Activated CD4-positive, alpha-beta T cell treated with anti-CD3 and anti-CD28 coated beads for 24 hours (primary cell): ENCODE results near the gene MPV17L.
"Not testable (repeated sequence)": the region's sequence is repeated elsewhere in the genome, so short reads cannot be mapped to it uniquely, and the experiment has no call there.

ENCODE experiments used
- DNase-seq, 2 donors: peaks; one replicate each; pipeline ENCODE4 v3.0.0-alpha.2; 2020; ENCODE audit warnings: low read depth in 2 of 2

Gene MPV17L

GRCh38 chr16:15409476-15409875 lies 13.9 kb downstream of the MPV17L start:
- DNase-seq = not testable (repeated sequence)

GRCh38 chr16:15415511-15415985 lies 20.0 kb downstream of the MPV17L start:
- DNase-seq = no peak

DNA sequence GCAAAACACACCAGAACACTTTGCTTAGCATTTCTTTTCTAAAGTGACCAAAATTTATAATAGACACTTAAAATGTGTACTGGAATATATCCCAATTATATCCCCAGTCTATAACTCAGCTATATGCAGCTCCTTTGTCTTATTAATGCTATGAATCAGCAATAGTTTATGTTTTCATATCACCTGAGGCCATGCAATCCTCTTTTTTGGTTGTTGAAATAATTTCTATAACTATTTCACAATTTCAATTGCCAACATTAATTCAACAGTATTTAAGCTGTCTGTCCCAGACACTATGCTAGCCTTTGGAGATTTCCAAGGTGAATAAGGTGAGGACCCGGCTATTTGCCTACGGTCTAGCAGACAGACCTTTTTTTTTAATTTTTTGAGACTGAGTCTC lies 21.6 kb downstream of the MPV17L start:
- DNase-seq = no peak

DNA sequence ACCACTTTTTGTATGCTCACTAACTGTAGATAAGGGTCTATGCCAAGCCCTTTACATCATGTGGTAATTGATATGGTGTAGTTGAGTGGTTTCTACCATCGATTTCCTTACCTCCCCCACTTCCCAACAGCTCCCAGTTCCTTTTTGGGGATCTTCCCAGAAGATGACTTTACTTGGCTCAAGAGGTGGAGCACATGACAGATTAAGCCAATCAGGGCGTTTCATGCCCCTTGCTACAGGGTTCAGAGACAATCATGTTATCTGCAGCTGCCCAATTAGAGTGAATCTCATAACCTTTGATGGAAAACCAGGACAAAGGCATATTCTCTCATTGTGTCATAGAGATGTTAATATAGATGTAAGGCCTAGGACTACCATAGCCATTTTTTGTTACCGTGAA lies 22.7 kb downstream of the MPV17L start:
- no peak for DNase-seq

GRCh38 chr16:15421696-15422095 lies 26.1 kb downstream of the MPV17L start:
- not testable (repeated sequence) for DNase-seq

DNA sequence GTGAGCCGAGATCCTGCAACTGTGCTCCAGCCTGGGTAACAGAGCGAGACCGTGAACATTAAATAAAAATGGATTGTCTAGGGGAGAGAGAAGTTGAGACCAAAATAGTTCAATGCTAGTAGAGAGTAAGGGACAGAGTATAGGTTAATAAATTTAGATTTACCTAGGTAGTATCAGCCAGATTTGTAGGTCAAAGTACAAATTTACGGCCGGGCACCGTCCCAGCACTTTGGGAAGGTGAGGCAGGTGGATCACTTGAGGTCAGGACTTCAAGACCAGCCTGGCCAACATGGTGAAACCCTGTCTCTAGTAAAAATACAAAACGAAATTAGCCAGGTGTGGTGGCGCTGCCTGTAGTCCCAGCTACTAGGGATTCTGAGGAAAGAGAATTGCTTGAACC lies 26.7 kb downstream of the MPV17L start:
- no peak for DNase-seq

DNA sequence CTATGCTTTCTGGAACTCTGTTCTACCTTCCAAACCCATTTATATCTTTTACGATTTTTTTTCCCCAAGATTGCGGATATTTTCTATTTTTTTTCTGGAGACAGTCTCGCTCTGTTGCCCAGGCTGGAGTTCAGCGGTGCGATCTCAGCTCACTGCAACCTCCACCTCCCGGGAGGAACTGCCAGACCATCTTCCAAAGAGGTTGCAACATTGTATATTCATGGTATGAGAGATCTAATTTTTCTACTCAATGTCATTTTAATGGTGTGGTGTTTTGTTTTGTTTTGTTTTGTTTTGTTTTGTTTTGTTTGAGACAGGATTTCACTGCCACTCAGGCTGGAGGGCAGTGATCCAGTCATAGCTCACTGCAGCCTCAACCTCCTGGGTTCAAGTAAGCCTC lies 30.3 kb downstream of the MPV17L start:
- DNase-seq = no peak

DNA sequence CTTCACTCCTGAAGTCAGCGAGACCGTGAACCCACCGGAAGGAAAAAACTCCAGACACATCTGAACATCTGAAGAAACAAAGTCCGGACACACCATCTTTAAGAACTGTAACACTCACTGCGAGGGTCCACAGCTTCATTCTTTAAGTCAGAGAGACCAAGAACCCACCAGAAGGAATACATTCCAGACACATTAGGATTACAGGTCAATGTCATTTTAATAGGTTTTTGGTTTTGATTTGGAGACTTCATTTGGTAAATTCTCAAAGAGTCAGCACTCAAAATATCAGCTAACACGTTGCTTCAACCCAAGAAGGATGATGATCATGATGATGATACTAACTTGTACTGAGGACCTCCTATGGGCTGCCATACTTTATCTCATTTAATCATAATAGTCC lies 31.2 kb downstream of the MPV17L start:
- no peak for DNase-seq

GRCh38 chr16:15427648-15428239 lies 32.2 kb downstream of the MPV17L start:
- DNase-seq = peak; percentile 35 to 46

GRCh38 chr16:15430884-15431283 lies 35.3 kb downstream of the MPV17L start:
- not testable (repeated sequence) for DNase-seq

DNA sequence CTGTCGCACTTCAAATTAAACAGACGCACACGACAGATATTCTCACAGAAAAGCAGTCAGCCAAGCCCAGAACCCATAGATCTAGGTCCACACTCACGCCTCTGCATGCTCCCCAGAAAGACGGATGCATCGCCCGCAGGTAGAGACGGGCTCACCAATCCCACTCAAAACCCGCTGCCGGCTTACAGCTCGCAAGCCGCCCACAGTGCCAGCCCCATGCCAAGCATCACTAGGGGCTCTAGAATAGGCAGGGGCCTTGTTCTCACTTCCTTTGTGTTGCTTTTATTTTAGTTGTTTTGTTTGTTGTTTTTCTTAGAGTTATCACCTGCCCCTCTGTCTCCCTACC lies 38.5 kb downstream of the MPV17L start:
- no peak for DNase-seq

- DNase-seq = peak; percentile 49 to 61
Observed at GRCh38 chr16:15434425-15435215, 39.1 kb downstream of the MPV17L start, which contains the start of gene BMERB1. BMERB1 (plus strand) TSS chr16:15434588; CDS start chr16:15434654, 66 bp downstream.

DNA sequence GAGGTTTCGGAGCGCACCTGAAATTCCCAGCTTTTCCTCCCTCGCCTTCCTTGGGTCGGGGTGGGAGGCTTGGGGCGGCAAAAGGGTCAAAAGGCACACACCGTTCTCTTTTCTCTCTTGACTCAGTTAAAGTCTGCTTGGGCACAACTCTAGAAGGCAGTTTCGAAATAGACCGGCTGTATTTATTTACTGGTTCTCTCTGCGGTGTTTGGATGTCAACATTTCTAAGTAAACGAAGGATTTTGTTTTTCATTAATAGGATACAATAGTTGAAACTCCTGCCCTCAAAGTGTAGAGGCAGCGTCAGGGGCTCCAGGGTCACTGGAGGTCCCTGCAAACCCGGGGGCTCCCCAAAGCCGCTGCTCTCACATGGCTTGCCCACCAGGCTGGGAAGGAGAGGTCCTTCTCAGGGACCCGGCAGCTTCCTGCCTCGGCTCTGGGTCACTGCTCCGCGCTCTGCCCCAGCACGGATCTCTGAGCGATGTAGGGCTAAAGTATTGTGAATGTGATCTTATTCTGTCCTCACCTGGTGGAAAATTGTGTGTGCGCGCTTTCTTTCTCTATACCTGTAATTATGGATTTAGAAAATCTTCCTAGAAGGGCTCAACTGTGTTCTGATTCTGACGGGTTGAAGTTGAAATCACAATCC lies 39.8 kb downstream of the MPV17L start:
- DNase-seq = no peak

DNA sequence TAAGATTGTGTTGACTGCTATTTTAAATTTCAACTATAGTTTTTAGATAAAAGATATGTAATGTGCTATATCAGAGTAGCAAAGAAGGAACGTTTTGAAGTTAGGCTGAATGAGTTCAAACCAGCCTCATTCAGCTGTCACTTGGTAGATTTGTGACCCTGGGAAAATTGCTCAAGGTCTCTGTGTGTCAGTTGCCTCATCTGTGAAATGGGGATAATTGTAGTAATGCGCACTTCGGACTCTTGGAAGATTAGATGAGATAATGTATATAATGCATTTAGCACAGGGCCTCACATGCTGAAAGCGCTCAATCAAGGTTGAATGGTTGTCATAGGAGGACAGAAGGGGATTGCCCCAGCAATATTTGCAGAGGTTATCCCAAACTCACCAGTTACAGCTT lies 43.5 kb downstream of the MPV17L start:
- no peak for DNase-seq

DNA sequence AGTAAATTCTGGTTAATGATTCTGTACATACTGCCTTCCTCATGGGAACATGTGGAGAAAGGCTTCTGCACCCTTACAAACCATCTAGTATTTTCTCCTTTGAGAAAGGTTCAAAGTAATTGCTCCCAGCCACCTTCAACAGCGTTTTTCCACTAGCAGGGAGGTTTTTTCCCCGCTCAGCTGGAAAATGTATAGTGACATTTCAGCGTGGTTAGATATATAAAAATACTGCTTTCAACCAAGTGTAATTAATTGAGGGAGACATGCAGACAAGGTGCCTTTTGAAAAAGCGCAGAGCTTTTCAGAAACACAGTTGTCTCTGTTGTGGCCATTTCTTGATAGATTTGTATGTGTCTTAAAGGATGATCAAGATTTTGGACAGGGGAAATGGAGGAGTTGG lies 44.0 kb downstream of the MPV17L start:
- DNase-seq = no peak

- no peak for DNase-seq
Observed at GRCh38 chr16:15440852-15441251, 45.3 kb downstream of the MPV17L start.

- not testable (repeated sequence) for DNase-seq
Observed at GRCh38 chr16:15442140-15442539, 46.6 kb downstream of the MPV17L start.

DNA sequence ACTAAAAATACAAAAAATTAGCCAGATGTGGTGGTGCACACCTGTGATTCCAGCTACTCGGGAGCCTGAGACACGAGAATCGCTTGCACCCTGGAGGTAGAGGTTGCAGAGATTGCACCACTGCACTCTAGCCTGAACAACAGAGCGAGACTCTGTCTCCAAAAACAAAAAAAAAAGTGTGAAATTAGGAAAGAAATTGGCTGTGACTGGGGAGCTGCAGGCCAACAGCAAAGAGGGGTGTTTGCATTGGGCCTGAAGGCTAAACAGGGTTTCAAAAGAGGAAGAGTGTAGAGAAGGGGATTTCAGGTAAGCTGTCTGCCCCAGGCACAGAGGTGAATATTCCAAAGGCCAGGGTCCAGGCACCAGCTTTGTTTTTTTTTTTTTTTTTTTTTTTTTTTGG lies 48.2 kb downstream of the MPV17L start:
- no peak for DNase-seq

GRCh38 chr16:15444264-15444663 lies 48.7 kb downstream of the MPV17L start:
- no peak for DNase-seq

DNA sequence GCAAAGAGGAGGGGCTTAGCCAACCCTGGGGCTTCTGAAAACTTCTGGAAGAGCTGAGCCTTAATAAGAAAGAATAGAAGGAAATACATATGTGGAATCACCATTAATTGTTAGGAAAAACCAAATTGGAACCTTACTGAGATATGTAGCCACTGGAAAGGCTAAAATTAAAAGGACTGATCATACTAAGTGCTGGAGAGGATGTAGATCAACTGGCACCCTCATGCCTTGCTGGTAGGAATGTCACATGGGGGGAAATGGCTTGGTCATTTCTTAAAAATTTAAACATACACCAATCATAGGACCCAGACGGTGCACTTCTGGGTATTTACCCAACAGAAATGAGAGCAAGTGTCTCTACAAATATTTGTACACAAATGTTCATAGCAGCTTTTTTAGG lies 49.9 kb downstream of the MPV17L start:
- DNase-seq = no peak

GRCh38 chr16:15446901-15447300 lies 51.3 kb downstream of the MPV17L start:
- no peak for DNase-seq

DNA sequence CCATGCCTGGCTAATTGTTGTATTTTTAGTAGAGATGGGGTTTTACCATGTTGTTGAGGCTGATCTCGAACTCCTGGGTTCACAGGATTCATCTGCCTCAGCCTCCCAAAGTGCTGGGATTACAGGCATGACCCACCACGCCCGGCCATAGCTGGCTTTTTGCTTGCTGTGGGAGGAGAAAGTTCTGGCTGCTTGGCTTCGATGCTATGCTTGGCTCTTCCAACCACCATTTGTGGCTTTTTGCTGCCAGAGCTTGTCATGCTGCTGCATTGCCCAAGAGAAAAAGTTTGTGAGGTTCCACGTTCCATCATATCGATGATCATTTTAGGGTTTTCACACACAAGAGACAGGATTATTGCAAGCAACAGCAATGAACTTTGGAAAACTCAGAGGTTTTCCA lies 55.1 kb downstream of the MPV17L start:
- no peak for DNase-seq
